WTC11 (cell line): ENCODE measurements around the gene ST6GAL1. TPM values are rescaled to one million over a fixed set of nuclear protein-coding genes. Genes with fewer than 3 reads are reported as not detected.
A peak's percentile ranks its signal among the peaks of the same experiment; 100 is the strongest.

Source experiments
- ATAC-seq: fragments of 200-7000 bp; cut with Tn5 transposase; 2 replicates; pipeline ENCODE4 v1.10.0; 2021; ENCODE audit warnings: mild to moderate bottlenecking, moderate library complexity
- CTCF ChIA-PET: fragments of 300-600 bp; sonication (Branson Sonifier 250); formaldehyde crosslinking; loops from one replicate; lab custom pipeline; 2021; ENCODE audit warnings: antibody characterized with exemption; lab: Charles Lee
- POLR2A ChIA-PET: fragments of 350-600 bp; sonication (Branson Sonifier 250); formaldehyde crosslinking; loops from one replicate; lab custom pipeline; 2021; ENCODE audit warnings: antibody characterized with exemption; lab: Charles Lee
- DNase-seq: peaks from one replicate; pipeline ENCODE4 v3.0.0; 2021; ENCODE audit warnings: low spot score
- H3K27ac Mint-ChIP-seq: 2 replicates; pipeline ENCODE4 v1.8.0; 2021; ENCODE audit warnings: mixed read lengths
- H3K27me3 Mint-ChIP-seq: 2 replicates; pipeline ENCODE4 v1.8.0; 2021; ENCODE audit warnings: low read depth, mild to moderate bottlenecking, moderate library complexity, mixed read lengths
- H3K36me3 Mint-ChIP-seq: 2 replicates; pipeline ENCODE4 v1.8.0; 2021; ENCODE audit warnings: mixed read lengths
- H3K4me1 Mint-ChIP-seq: 2 replicates; pipeline ENCODE4 v1.8.0; 2022; ENCODE audit warnings: mixed read lengths
- H3K4me3 Mint-ChIP-seq: 2 replicates; pipeline ENCODE4 v1.8.0; 2021; ENCODE audit warnings: mild to moderate bottlenecking, moderate library complexity, mixed read lengths
- H3K9me3 Mint-ChIP-seq: 2 replicates; pipeline ENCODE4 v1.8.0; 2021; ENCODE audit warnings: mixed read lengths
- CREB1 ChIP-seq: sonication (generic); formaldehyde crosslinking; IDR thresholded peaks from 2 replicates; pipeline ENCODE4 v1.8.0; 2023; ENCODE audit warnings: mild to moderate bottlenecking, missing genetic modification reagents
- ESRRA ChIP-seq: sonication (generic); formaldehyde crosslinking; IDR thresholded peaks from 2 replicates; pipeline ENCODE4 v1.8.1; 2022; ENCODE audit warnings: mild to moderate bottlenecking, missing genetic modification reagents, borderline replicate concordance
- HMGXB4 ChIP-seq: sonication (generic); formaldehyde crosslinking; IDR thresholded peaks from 2 replicates; pipeline ENCODE4 v1.8.1; 2023; ENCODE audit warnings: mild to moderate bottlenecking, moderate library complexity, missing genetic modification reagents
- MAX ChIP-seq: sonication (generic); formaldehyde crosslinking; IDR thresholded peaks from 2 replicates; pipeline ENCODE4 v1.8.0; 2022; ENCODE audit warnings: mild to moderate bottlenecking, missing genetic modification reagents
- SMAD3 ChIP-seq: sonication (generic); formaldehyde crosslinking; IDR thresholded peaks from 2 replicates; pipeline ENCODE4 v1.8.0; 2022; ENCODE audit warnings: missing genetic modification reagents, mild to moderate bottlenecking, borderline replicate concordance
- ZBTB21 ChIP-seq: sonication (generic); formaldehyde crosslinking; IDR thresholded peaks from 2 replicates; pipeline ENCODE4 v1.8.1; 2023; ENCODE audit warnings: mild to moderate bottlenecking, missing genetic modification reagents, borderline replicate concordance
- ZNF317 ChIP-seq: sonication (generic); formaldehyde crosslinking; IDR thresholded peaks from 2 replicates; pipeline ENCODE4 v1.8.1; 2023; ENCODE audit warnings: low read depth, mild to moderate bottlenecking, moderate library complexity, missing genetic modification reagents, borderline replicate concordance
- ZNF512 ChIP-seq: sonication (generic); formaldehyde crosslinking; IDR thresholded peaks from 2 replicates; pipeline ENCODE4 v1.8.1; 2022; ENCODE audit warnings: missing genetic modification reagents, borderline replicate concordance
- ZNF532 ChIP-seq: fragments of 250-450 bp; sonication (Bioruptor Pico); IDR thresholded peaks from 2 replicates; pipeline ENCODE4 v1.9.0; 2021; ENCODE audit warnings: mild to moderate bottlenecking, borderline replicate concordance
- ZSCAN18 ChIP-seq: fragments of 250-450 bp; sonication (Bioruptor Pico); IDR thresholded peaks from 2 replicates; pipeline ENCODE4 v2.1.2; 2022; ENCODE audit warnings: mild to moderate bottlenecking, moderate library complexity
- total RNA-seq: library from RNA; stranded (reverse); gene quantifications from 3 replicates; pipeline ENCODE4 v1.2.3, GENCODE V29; 2021
- TF ChIP-seq, protein P1 (sequence below): fragments of 250-450 bp; sonication (Bioruptor Pico); IDR thresholded peaks from 2 replicates; pipeline ENCODE4 v1.8.0; 2021; ENCODE audit warnings: mild to moderate bottlenecking
- TF ChIP-seq, protein P2 (sequence below): sonication (generic); formaldehyde crosslinking; IDR thresholded peaks from 2 replicates; pipeline ENCODE4 v1.8.1; 2023; ENCODE audit warnings: mild to moderate bottlenecking, missing genetic modification reagents, moderate library complexity
- TF ChIP-seq, protein P3 (sequence below): sonication (generic); formaldehyde crosslinking; IDR thresholded peaks from 2 replicates; pipeline ENCODE4 v1.8.0; 2022; ENCODE audit warnings: mild to moderate bottlenecking, missing genetic modification reagents

ST6GAL1 gene
- total RNA-seq, 1 experiment from 2014 or later = 87.5 TPM

DNA sequence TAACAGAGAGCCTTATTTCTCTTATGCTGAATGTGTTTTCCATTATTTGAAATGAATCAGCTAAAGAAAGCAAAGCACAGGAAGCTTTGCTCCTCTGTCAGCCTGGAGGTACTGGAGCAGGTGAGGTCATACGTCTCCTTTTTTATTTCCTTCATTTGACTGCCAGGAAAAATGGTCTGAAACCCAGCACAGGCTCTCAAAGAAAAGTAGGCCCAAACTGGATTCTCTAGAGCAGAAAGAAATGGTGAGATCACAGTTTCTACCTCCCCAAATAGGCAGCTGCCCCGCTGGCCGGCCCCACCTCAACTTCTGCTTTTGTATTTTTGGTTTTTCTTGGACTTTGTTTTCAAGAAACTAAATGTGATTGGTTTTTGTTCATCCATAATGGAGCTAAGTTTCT is 113.9 kb downstream of the ST6GAL1 start:
- H3K27me3 Mint-ChIP-seq = no peaks in the 10 kb centered on the region
- no peaks in the 10 kb centered on the region for H3K4me1 Mint-ChIP-seq
- DNase-seq (no peak), ATAC-seq (no peak)
- no peak overlapping the region for H3K4me3 Mint-ChIP-seq
- H3K36me3 Mint-ChIP-seq = peaks cover 80% of the 10 kb centered on the region
- no peak overlapping the region for H3K27ac Mint-ChIP-seq
- CTCF ChIA-PET = interaction anchor here (1.8 kb wide), 1 partner anchor 195 kb away, joined by 5 read pairs; no protein-coding TSS in a partner anchor
- TF ChIP-seq SMAD3 (CRISPR knock-in tag) = no peak
- no peak for TF ChIP-seq MAX (CRISPR knock-in tag)
- TF ChIP-seq ZNF317 = no peak
- H3K9me3 Mint-ChIP-seq = peaks cover 11% of the 10 kb centered on the region
- POLR2A ChIA-PET = no interaction called here

GRCh38 chr3:187044867-187045552 is 114.7 kb downstream of the ST6GAL1 start:
- peaks cover 77% of the 10 kb centered on the region for H3K36me3 Mint-ChIP-seq
- DNase-seq = no peak
- no peaks in the 10 kb centered on the region for H3K27me3 Mint-ChIP-seq
- no peak overlapping the region for H3K4me3 Mint-ChIP-seq
- ChIA-PET CTCF (interaction anchor here (1.8 kb wide), 1 partner anchor 196 kb away, joined by 5 read pairs; no protein-coding TSS in a partner anchor), POLR2A (no interaction called here)
- H3K4me1 Mint-ChIP-seq = no peaks in the 10 kb centered on the region
- H3K27ac Mint-ChIP-seq = peak overlapping the region; percentile 54; the same call in 1 of the 2 replicates
- TF ChIP-seq, protein P1, sequence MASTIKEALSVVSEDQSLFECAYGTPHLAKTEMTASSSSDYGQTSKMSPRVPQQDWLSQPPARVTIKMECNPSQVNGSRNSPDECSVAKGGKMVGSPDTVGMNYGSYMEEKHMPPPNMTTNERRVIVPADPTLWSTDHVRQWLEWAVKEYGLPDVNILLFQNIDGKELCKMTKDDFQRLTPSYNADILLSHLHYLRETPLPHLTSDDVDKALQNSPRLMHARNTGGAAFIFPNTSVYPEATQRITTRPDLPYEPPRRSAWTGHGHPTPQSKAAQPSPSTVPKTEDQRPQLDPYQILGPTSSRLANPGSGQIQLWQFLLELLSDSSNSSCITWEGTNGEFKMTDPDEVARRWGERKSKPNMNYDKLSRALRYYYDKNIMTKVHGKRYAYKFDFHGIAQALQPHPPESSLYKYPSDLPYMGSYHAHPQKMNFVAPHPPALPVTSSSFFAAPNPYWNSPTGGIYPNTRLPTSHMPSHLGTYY (CRISPR knock-in tag) = no peak
- no peak for TF ChIP-seq ZNF532
- TF ChIP-seq, protein P2, sequence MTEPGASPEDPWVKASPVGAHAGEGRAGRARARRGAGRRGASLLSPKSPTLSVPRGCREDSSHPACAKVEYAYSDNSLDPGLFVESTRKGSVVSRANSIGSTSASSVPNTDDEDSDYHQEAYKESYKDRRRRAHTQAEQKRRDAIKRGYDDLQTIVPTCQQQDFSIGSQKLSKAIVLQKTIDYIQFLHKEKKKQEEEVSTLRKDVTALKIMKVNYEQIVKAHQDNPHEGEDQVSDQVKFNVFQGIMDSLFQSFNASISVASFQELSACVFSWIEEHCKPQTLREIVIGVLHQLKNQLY = no peak
- TF ChIP-seq, protein P3, sequence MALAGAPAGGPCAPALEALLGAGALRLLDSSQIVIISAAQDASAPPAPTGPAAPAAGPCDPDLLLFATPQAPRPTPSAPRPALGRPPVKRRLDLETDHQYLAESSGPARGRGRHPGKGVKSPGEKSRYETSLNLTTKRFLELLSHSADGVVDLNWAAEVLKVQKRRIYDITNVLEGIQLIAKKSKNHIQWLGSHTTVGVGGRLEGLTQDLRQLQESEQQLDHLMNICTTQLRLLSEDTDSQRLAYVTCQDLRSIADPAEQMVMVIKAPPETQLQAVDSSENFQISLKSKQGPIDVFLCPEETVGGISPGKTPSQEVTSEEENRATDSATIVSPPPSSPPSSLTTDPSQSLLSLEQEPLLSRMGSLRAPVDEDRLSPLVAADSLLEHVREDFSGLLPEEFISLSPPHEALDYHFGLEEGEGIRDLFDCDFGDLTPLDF (CRISPR knock-in tag) = no peak
- TF ChIP-seq ZSCAN18 (CRISPR knock-in tag) = no peak
- TF ChIP-seq ZNF512 (CRISPR knock-in tag) = no peak
- no peak for TF ChIP-seq ESRRA (CRISPR knock-in tag)
- TF ChIP-seq HMGXB4 (CRISPR knock-in tag) = no peak
- no peak for TF ChIP-seq ZBTB21
- no peak for TF ChIP-seq CREB1 (CRISPR knock-in tag)
- peaks cover 11% of the 10 kb centered on the region for H3K9me3 Mint-ChIP-seq
- ATAC-seq = no peak
